HEK293 (cell line): Measurements from ENCODE around the gene GPSM1.

Experiments
- CTCF ChIA-PET: fragments of 350-600 bp; formaldehyde crosslinking; extraction: SDS; loops from one replicate; lab custom pipeline; 2021; ENCODE audit warnings: antibody characterized with exemption; lab: Yijun Ruan, JAX
- POLR2A ChIA-PET: fragments of 300-600 bp; formaldehyde crosslinking; extraction: SDS; loops from one replicate; lab custom pipeline; 2020; ENCODE audit warnings: antibody characterized with exemption, inconsistent platforms; lab: Yijun Ruan, JAX
- H3K27ac ChIP-seq: fragments of 200-500 bp; sonication (Bioruptor generic); 2 replicates; pipeline ENCODE4 v1.5.1; 2014; ENCODE audit warnings: low read depth, low read length, control low read depth, inconsistent platforms; ENCODE audit errors: extremely low read depth
- H3K36me3 ChIP-seq, 2 experiments: fragments of 200-500 bp in 1 of 2; sonication (Bioruptor generic) in 1 of 2; 1 replicate in 1 of 2; 2 replicates in 1 of 2; pipeline ENCODE4 v1.5.1; 2014 to 2017; ENCODE audit warnings: inconsistent platforms in 2 of 2, low read length in 2 of 2; ENCODE audit not compliant: control insufficient read depth in 2 of 2, insufficient read depth in 1 of 2
- H3K4me1 ChIP-seq: fragments of 200-500 bp; sonication (Bioruptor generic); 2 replicates; pipeline ENCODE4 v1.5.1; 2014; ENCODE audit warnings: mild to moderate bottlenecking, low read length, inconsistent platforms; ENCODE audit not compliant: control insufficient read depth, insufficient read depth
- H3K4me3 ChIP-seq: 2 replicates; pipeline ENCODE4 v1.5.1; 2011; ENCODE audit warnings: low read depth, mild to moderate bottlenecking, control low read depth, low read length, moderate library complexity
- H3K9me3 ChIP-seq: fragments of 200-500 bp; sonication (Bioruptor generic); 2 replicates; pipeline ENCODE4 v1.5.1; 2014; ENCODE audit warnings: low read depth, low read length, inconsistent platforms; ENCODE audit not compliant: control insufficient read depth, insufficient read depth
- GLIS1 ChIP-seq: fragments of 450-650 bp; formaldehyde crosslinking; IDR thresholded peaks from 2 replicates; pipeline ENCODE4 v1.5.1; 2016; ENCODE audit warnings: missing biosample characterization, missing genetic modification characterization
- HOXA7 ChIP-seq: sonication (generic); formaldehyde crosslinking; IDR thresholded peaks from 2 replicates; pipeline ENCODE4 v1.8.1; 2022; ENCODE audit warnings: missing genetic modification reagents, borderline replicate concordance
- KLF16 ChIP-seq: fragments of 450-650 bp; formaldehyde crosslinking; IDR thresholded peaks from 2 replicates; pipeline ENCODE4 v1.5.1; 2017; ENCODE audit warnings: missing biosample characterization, missing genetic modification characterization
- KLF7 ChIP-seq: fragments of 450-650 bp; formaldehyde crosslinking; IDR thresholded peaks from 2 replicates; pipeline ENCODE4 v1.5.1; 2016; ENCODE audit warnings: missing biosample characterization, missing genetic modification characterization, borderline replicate concordance
- SALL2 ChIP-seq: fragments of 450-650 bp; formaldehyde crosslinking; IDR thresholded peaks from 2 replicates; pipeline ENCODE4 v1.5.0; 2017; ENCODE audit warnings: missing biosample characterization, mild to moderate bottlenecking, missing genetic modification characterization, borderline replicate concordance
- SCRT1 ChIP-seq: fragments of 450-650 bp; formaldehyde crosslinking; IDR thresholded peaks from 2 replicates; pipeline ENCODE4 v1.5.1; 2016; ENCODE audit warnings: missing biosample characterization, missing genetic modification characterization, borderline replicate concordance
- SP7 ChIP-seq: fragments of 450-650 bp; formaldehyde crosslinking; IDR thresholded peaks from 2 replicates; pipeline ENCODE4 v1.5.1; 2016; ENCODE audit warnings: missing biosample characterization, missing genetic modification characterization
- ZBTB17 ChIP-seq: fragments of 450-650 bp; formaldehyde crosslinking; IDR thresholded peaks from 2 replicates; pipeline ENCODE4 v1.5.1; 2016; ENCODE audit warnings: missing biosample characterization, missing genetic modification characterization
- ZBTB44 ChIP-seq: fragments of 450-650 bp; IDR thresholded peaks from 2 replicates; pipeline ENCODE4 v1.5.1; 2018; ENCODE audit warnings: missing biosample characterization, mild to moderate bottlenecking, missing genetic modification characterization
- ZEB2 ChIP-seq: fragments of 450-650 bp; formaldehyde crosslinking; IDR thresholded peaks from 2 replicates; pipeline ENCODE4 v1.5.1; 2016; ENCODE audit warnings: missing biosample characterization, missing genetic modification characterization
- ZFP41 ChIP-seq: fragments of 450-650 bp; formaldehyde crosslinking; IDR thresholded peaks from 2 replicates; pipeline ENCODE4 v1.5.1; 2016; ENCODE audit warnings: missing biosample characterization, missing genetic modification characterization, borderline replicate concordance
- ZNF114 ChIP-seq: fragments of 450-650 bp; formaldehyde crosslinking; IDR thresholded peaks from 2 replicates; pipeline ENCODE4 v1.5.0; 2017; ENCODE audit warnings: missing biosample characterization, missing genetic modification characterization
- ZNF155 ChIP-seq: fragments of 450-650 bp; formaldehyde crosslinking; IDR thresholded peaks from 2 replicates; pipeline ENCODE4 v1.5.1; 2016; ENCODE audit warnings: missing biosample characterization, missing genetic modification characterization
- ZNF184 ChIP-seq: fragments of 450-650 bp; IDR thresholded peaks from 2 replicates; pipeline ENCODE4 v1.5.1; 2018; ENCODE audit warnings: missing biosample characterization, mild to moderate bottlenecking, missing genetic modification characterization
- ZNF19 ChIP-seq: fragments of 450-650 bp; formaldehyde crosslinking; IDR thresholded peaks from 2 replicates; pipeline ENCODE4; 2016; ENCODE audit warnings: missing biosample characterization, missing genetic modification characterization, low read depth
- ZNF248 ChIP-seq: fragments of 450-650 bp; formaldehyde crosslinking; IDR thresholded peaks from 2 replicates; pipeline ENCODE4 v1.5.1; 2017; ENCODE audit warnings: missing biosample characterization, missing genetic modification characterization
- ZNF302 ChIP-seq: fragments of 450-650 bp; formaldehyde crosslinking; IDR thresholded peaks from 2 replicates; pipeline ENCODE4 v1.5.1; 2016; ENCODE audit warnings: missing biosample characterization, missing genetic modification characterization, low read depth
- ZNF335 ChIP-seq: fragments of 450-650 bp; formaldehyde crosslinking; conservative IDR thresholded peaks from 2 replicates; pipeline ENCODE4 v1.5.1; 2016; ENCODE audit warnings: missing biosample characterization, missing genetic modification characterization
- ZNF341 ChIP-seq: fragments of 450-650 bp; formaldehyde crosslinking; IDR thresholded peaks from 2 replicates; pipeline ENCODE4; 2016; ENCODE audit warnings: low read depth, missing biosample characterization, missing genetic modification characterization
- ZNF449 ChIP-seq: fragments of 450-650 bp; formaldehyde crosslinking; IDR thresholded peaks from 2 replicates; pipeline ENCODE4 v1.5.1; 2017; ENCODE audit warnings: missing biosample characterization, mild to moderate bottlenecking, missing genetic modification characterization, moderate library complexity
- ZNF544 ChIP-seq: fragments of 450-650 bp; formaldehyde crosslinking; IDR thresholded peaks from 2 replicates; pipeline ENCODE4 v1.5.0; 2017; ENCODE audit warnings: missing biosample characterization, missing genetic modification characterization
- ZNF596 ChIP-seq: fragments of 450-650 bp; IDR thresholded peaks from 2 replicates; pipeline ENCODE4 v1.5.0; 2018; ENCODE audit warnings: missing biosample characterization, mild to moderate bottlenecking, missing genetic modification characterization, moderate library complexity
- ZNF626 ChIP-seq: fragments of 450-650 bp; sonication (Bioruptor Pico); formaldehyde crosslinking; IDR thresholded peaks from 2 replicates; pipeline ENCODE4 v1.5.1; 2018; ENCODE audit warnings: missing biosample characterization, missing genetic modification characterization, inconsistent platforms
- ZNF791 ChIP-seq: fragments of 450-650 bp; formaldehyde crosslinking; IDR thresholded peaks from 2 replicates; pipeline ENCODE4 v1.5.1; 2016; ENCODE audit warnings: missing biosample characterization, missing genetic modification characterization
- ZNF830 ChIP-seq: fragments of 450-650 bp; IDR thresholded peaks from 2 replicates; pipeline ENCODE4 v1.5.0; 2018; ENCODE audit warnings: missing biosample characterization, missing genetic modification characterization, low read depth, mild to moderate bottlenecking, moderate library complexity
- ZSCAN16 ChIP-seq: fragments of 450-650 bp; formaldehyde crosslinking; IDR thresholded peaks from 2 replicates; pipeline ENCODE4 v1.5.1; 2016; ENCODE audit warnings: missing biosample characterization, missing genetic modification characterization
- ZXDB ChIP-seq: fragments of 450-650 bp; formaldehyde crosslinking; IDR thresholded peaks from 2 replicates; pipeline ENCODE4 v1.5.1; 2016; ENCODE audit warnings: missing biosample characterization, missing genetic modification characterization
- TF ChIP-seq, protein P1 (sequence below): fragments of 450-650 bp; formaldehyde crosslinking; IDR thresholded peaks from 2 replicates; pipeline ENCODE4 v1.5.1; 2016; ENCODE audit warnings: missing biosample characterization, missing genetic modification characterization
- TF ChIP-seq, protein P2 (sequence below): fragments of 450-650 bp; formaldehyde crosslinking; IDR thresholded peaks from 2 replicates; pipeline ENCODE4 v1.5.1; 2016; ENCODE audit warnings: missing biosample characterization, missing genetic modification characterization, low read depth

Gene GPSM1

GRCh38 chr9:136308006-136308701 is 19.2 kb upstream of the GPSM1 start (continued):
- TF ChIP-seq SP7 (tag by site-specific recombination) (no peak), ZEB2 (tag by site-specific recombination) (no peak), ZNF791 (no peak; the same call in 1 of the 2 replicates), ZBTB44 (tag by site-specific recombination) (no peak), GLIS1 (tag by site-specific recombination) (no peak; the same call in 1 of the 2 replicates), ZNF341 (tag by site-specific recombination) (no peak), ZNF114 (peak; percentile 96; the same call in 1 of the 2 replicates), SALL2 (tag by site-specific recombination) (peak; percentile 66; the same call in 1 of the 2 replicates), ZNF184 (no peak), HOXA7 (no peak), KLF7 (no peak), KLF16 (tag by site-specific recombination) (no peak), ZNF335 (no peak)
- TF ChIP-seq, protein P1, sequence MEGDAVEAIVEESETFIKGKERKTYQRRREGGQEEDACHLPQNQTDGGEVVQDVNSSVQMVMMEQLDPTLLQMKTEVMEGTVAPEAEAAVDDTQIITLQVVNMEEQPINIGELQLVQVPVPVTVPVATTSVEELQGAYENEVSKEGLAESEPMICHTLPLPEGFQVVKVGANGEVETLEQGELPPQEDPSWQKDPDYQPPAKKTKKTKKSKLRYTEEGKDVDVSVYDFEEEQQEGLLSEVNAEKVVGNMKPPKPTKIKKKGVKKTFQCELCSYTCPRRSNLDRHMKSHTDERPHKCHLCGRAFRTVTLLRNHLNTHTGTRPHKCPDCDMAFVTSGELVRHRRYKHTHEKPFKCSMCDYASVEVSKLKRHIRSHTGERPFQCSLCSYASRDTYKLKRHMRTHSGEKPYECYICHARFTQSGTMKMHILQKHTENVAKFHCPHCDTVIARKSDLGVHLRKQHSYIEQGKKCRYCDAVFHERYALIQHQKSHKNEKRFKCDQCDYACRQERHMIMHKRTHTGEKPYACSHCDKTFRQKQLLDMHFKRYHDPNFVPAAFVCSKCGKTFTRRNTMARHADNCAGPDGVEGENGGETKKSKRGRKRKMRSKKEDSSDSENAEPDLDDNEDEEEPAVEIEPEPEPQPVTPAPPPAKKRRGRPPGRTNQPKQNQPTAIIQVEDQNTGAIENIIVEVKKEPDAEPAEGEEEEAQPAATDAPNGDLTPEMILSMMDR (tag by site-specific recombination) = no peak

DNA sequence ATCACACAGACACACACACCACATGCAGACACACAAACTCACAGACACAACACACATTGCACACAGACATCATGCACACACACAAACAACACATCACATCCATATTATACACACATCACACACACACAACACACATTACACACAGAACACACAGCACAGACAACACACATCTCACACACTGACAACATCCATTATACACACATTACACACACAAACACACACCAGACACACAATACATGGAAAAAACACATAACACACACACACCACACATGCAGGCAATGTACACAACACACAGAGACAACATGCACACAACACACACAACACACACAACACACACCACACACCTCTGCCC is 18.7 kb upstream of the GPSM1 start:
- POLR2A ChIA-PET = no interaction called here
- TF ChIP-seq, protein P2, sequence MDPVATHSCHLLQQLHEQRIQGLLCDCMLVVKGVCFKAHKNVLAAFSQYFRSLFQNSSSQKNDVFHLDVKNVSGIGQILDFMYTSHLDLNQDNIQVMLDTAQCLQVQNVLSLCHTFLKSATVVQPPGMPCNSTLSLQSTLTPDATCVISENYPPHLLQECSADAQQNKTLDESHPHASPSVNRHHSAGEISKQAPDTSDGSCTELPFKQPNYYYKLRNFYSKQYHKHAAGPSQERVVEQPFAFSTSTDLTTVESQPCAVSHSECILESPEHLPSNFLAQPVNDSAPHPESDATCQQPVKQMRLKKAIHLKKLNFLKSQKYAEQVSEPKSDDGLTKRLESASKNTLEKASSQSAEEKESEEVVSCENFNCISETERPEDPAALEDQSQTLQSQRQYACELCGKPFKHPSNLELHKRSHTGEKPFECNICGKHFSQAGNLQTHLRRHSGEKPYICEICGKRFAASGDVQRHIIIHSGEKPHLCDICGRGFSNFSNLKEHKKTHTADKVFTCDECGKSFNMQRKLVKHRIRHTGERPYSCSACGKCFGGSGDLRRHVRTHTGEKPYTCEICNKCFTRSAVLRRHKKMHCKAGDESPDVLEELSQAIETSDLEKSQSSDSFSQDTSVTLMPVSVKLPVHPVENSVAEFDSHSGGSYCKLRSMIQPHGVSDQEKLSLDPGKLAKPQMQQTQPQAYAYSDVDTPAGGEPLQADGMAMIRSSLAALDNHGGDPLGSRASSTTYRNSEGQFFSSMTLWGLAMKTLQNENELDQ (tag by site-specific recombination) = no peak
- TF ChIP-seq ZBTB17 (tag by site-specific recombination) (no peak), ZBTB44 (tag by site-specific recombination) (no peak), ZNF626 (no peak), ZNF596 (tag by site-specific recombination) (no peak), ZNF449 (tag by site-specific recombination) (no peak), ZFP41 (tag by site-specific recombination) (no peak), ZNF155 (tag by site-specific recombination) (no peak), ZNF830 (tag by site-specific recombination) (no peak), ZNF302 (tag by site-specific recombination) (no peak), SCRT1 (tag by site-specific recombination) (peak; percentile 70; the same call in 1 of the 2 replicates), ZSCAN16 (tag by site-specific recombination) (peak; percentile 62; the same call in 1 of the 2 replicates), ZNF19 (no peak), ZNF544 (tag by site-specific recombination) (no peak), ZNF248 (no peak), ZXDB (tag by site-specific recombination) (no peak)

More for the DNA sequence above, 18.7 kb upstream of the GPSM1 start:
- Histone ChIP-seq H3K9me3 (no peaks in the 10 kb centered on the region), H3K4me1 (no peaks in the 10 kb centered on the region), H3K27ac (no peak overlapping the region), H3K36me3 (no peaks in the 10 kb centered on the region), H3K4me3 (no peak overlapping the region)
- CTCF ChIA-PET = no interaction called here
